NCI-H526 treated with DMSO at 0.1 percent for 48 hours (cell line): ENCODE data around the gene RHEBL1.

Experiments used
- DNase-seq: peaks from one replicate; lab custom pipeline; 2025; lab: John Stamatoyannopoulos, UW

The RHEBL1 gene

GRCh38 chr12:49037111-49037946 is 32.5 kb downstream of the RHEBL1 start:
- no peak for DNase-seq

- DNase-seq: no peak
Observed at GRCh38 chr12:49036029-49036428, 33.8 kb downstream of the RHEBL1 start.

- DNase-seq: no peak
Observed at GRCh38 chr12:49034286-49034622, 35.5 kb downstream of the RHEBL1 start.

GRCh38 chr12:49033611-49034285 is 36.0 kb downstream of the RHEBL1 start:
- DNase-seq: no peak

GRCh38 chr12:49032679-49033447 is 36.9 kb downstream of the RHEBL1 start:
- DNase-seq: no peak

DNA sequence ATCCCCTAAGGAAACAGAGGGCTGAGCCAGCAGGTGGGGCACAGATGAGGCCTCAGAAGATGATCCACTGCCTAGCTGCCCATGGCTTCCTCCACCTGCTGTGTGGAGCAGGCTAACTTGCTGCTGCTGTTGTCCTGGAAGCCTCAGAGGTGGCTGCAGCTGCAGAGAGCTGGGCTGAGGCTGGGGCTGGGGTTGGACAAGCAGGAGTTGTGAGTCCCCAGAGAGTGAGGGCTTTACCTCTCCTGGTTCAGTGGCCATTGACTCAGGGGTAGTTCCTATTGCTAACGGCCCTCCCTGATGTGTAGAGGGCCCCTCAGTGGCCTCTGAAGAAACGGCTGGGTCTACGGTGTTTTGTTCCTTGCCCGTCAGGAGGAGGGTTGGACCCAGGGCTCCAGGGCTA is 37.5 kb downstream of the RHEBL1 start:
- DNase-seq: no peak

DNA sequence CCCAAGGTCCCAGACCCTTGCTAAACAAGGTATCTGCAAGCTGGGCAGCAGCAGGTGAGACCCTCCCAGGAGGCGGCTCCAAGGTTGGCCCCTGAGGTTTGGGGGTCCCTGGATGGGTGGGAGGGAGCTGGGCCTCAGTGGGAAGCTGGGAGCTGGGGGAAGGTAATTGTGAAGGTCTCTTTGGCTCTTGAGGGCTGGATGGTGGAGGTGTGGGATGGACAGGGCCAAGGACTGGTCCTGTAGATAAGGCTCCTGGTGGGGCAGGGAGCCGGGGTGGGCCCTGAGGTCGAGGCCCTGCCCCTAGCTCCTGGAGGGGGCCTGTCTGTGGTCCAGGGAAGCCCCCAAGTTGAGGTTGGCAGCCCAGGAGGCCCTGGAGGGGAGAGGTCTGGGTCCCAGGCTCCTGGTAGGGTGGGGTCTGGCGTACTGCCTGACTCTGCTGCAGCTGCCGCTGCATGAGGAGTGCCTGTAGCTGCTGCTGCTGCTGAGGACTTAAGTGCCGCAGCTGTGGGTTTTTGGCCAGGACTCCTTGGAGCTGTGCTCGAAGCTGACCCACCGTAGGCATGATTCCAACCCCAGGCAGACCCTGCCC is 38.1 kb downstream of the RHEBL1 start:
- DNase-seq: no peak

- DNase-seq: no peak
Observed at GRCh38 chr12:49030714-49031572, 38.8 kb downstream of the RHEBL1 start.

DNA sequence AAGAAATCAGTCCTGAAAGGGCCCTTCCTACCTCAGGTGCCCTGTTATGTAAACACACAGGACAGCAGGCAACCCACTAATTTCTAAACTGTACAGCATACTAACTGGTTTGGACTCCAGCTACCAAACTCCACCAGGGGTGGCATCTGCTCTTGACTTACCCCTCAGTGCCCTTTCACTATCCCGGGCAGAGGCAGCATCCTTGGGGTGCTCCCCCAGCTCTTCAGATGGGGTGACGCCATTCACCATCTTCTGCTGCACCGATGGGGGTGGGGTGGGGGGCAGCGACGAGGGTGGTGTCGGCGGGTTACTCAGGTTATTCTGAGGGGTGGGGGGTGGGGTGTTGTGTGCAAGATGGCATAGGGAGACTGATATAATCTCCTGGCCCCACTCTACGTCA is 39.7 kb downstream of the RHEBL1 start:
- no peak for DNase-seq

DNA sequence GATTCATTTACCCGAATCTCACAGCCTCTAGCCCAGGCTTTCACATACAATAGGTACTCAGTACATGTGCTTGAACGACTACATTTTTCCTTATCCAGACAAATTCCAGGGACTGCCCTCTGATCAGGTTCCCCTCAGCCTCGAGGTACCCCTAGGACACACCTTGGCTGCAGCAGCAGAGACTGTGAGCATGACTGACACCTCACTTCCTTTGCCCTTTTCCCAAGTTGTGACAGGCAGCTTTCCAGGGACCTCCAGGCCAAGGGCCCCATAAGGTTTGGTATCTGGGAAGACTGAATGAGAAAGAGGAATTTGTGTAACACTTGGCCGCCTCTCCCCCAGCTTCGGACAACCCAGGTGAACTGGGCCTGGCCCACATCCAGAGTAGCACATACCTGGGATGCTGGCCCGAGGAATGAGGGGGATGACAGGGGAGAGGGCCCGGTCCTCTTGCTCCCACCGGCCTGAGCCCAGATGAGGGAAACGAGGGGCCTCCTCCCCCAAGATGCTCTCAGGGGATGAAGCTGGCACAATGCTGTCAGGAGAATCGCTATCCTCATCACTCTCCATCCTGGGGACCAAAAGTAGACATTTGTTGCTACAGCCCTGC is 41.0 kb downstream of the RHEBL1 start:
- DNase-seq: no peak

- no peak for DNase-seq
Observed at GRCh38 chr12:49027846-49028555, 41.8 kb downstream of the RHEBL1 start.

- DNase-seq: no peak
Observed at GRCh38 chr12:49026678-49027480, 42.9 kb downstream of the RHEBL1 start.

DNA sequence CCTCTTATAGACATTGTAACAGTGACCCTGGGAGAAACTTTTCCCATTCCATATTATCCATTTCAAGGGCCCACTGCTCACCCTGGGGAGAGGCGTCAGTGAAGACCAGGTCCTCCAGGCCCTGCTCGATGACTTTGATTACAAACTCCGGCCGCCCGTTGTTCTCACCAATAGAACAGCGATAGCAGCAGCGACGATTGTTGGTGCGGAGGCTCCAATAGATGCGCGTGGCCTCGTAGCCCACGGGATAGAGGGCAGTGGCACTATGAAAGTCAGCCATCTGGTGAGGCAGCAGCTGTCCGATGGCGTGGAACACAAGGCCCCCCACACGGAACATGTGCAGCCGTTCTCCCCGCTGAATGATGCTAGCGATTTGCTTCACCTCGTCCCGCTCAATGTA is 43.7 kb downstream of the RHEBL1 start:
- DNase-seq: no peak

GRCh38 chr12:49025463-49025862 is 44.3 kb downstream of the RHEBL1 start:
- no peak for DNase-seq

- DNase-seq: no peak
Observed at GRCh38 chr12:49024543-49024942, 45.2 kb downstream of the RHEBL1 start.

DNA sequence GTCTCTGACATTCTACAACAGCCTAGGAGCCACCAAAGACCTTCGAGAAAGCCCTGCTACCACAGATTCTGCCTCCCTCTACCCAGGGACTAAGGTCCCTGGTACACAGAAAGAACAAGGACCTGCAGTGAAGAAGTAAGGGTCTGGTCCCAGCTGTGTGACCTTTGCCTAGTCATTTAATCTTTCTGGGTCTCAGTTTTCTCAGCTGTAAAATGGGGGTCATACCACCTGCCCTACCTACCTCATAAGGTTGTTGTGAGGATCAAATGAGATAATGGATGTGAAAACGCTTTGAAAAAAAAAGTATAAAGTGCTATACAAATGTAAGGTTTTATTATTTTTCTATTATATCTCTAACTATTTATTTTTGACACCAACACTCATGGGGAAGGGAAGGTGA is 46.0 kb downstream of the RHEBL1 start:
- no peak for DNase-seq

DNA sequence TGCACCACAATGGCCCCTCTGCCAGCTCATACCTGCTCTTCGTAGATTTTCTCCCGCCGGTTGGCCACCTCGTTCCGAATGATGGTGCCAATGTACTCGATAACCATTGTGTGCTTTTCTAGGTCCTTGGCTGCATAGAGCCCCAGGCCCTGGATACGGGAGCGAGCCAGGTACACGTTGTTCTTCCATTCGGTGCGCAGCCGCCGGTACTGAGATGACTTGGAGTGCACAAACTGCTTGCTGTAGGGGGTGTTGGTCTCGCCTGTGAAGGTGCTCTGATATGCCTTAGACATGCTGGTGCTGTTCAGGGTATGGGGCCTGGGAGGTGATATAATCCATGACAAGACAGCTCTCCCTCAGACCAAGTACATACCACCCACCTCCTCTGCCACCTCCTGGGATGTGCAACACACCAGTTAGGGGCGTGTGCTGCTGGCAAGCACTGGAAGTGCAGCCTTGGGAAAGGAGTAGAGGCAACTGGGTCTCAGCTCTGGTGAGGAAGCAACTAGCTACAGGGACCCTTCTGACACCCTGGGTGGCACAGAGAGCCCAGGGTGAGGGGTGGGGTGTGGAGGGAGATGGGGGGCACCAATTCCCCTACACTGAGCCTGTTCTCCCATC is 47.1 kb downstream of the RHEBL1 start:
- no peak for DNase-seq

DNA sequence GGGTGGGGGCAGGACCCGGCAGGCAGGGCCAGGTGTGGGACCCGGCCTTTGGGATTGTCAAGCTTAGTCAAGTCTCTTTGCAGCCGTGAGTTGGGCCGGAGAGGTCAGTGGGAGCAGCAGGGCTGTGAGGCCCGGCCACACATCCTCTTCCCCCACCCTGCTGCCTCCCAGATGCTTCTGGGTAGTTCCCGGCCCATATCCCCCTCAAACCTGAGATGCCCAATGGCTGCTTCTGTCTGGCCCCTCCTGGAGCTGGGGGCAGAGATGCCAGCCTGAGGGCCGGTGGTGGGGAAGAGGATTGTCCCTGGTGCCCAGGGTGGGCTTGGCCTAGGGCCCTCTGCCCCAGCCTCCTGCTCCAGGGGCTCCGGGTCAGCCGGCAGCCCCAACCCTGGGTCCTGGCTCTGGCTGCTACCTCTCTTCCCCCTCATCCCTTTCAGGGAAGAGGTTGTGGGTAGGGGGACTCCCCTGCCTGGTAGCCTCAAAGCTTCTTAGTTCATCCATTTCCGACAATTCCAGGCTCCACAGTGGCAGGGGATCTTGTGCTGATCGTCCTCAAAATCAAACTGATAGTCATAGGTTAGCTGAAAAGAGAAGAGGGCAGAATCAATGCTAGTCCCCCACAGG is 48.4 kb downstream of the RHEBL1 start:
- no peak for DNase-seq

DNA sequence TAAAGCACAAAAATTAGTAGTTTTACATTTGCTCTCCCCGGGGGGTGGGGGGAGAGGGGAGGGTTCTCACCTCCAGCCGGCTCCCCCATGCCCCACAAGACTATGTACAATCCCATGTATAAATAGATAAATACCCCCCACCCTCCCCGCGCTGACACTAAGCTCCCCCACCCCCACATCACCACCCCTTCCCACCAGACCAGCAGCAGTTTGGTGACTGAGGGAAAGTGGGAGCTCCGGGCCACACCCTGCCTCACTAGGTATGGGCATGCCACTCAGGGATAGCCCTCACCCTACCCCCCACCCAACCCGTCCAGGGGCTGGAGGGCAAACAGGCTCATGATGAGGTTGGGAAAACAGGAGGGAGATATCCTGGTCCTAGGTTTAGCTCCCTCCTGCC is 49.3 kb downstream of the RHEBL1 start:
- no peak for DNase-seq
